C4-2B (cell line): ENCODE measurements around the gene TSEN54.

ENCODE experiments used
- CTCF ChIP-seq: fragments of 450-650 bp; conservative IDR thresholded peaks from 2 replicates; pipeline ENCODE4 v1.5.1; 2017; ENCODE audit warnings: mild to moderate bottlenecking
- ZFX ChIP-seq: fragments of 450-650 bp; IDR thresholded peaks from 2 replicates; pipeline ENCODE4 v1.6.1; 2017

- TF ChIP-seq CTCF, result no peak
- TF ChIP-seq ZFX, result no peak
Measured at GRCh38 chr17:75490173-75490743, 26.1 kb upstream of the TSEN54 start.
